ENCODE results near the gene NEK1.

DNA sequence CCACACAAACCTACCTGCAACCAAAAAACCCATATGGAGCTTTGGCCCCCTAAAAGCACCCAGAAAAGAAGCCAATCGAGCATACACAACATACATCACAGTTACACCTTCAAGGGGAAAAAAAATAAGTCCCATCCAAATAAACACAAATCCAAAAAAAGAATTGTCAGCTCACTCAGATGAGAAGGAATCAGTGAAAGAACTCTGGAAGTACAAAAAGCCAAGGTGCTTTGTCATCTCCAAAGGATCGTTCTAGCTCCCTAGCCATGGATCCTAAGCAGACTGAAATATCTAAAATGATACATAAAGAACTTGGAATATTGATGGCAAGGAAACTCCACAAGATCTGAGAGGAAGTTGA is 119.2 kb downstream of the NEK1 start:
- TF ChIP-seq POLR2AphosphoS5 (IDR thresholded peaks at IDR 0.05) (no peak), POLR2A (IDR thresholded peaks at IDR 0.05; ENCODE audit: low read depth) (no peak)
